ENCODE measurements around the gene FMN1.

FMN1 gene

GRCh38 chr15:33005582-33005981 is 188.9 kb downstream of the FMN1 start:
- DNase-seq = no peak

- no peak for DNase-seq
Measured at GRCh38 chr15:33001926-33002325, 192.6 kb downstream of the FMN1 start.

GRCh38 chr15:32998979-32999672 is 195.4 kb downstream of the FMN1 start:
- no peak for DNase-seq

DNA sequence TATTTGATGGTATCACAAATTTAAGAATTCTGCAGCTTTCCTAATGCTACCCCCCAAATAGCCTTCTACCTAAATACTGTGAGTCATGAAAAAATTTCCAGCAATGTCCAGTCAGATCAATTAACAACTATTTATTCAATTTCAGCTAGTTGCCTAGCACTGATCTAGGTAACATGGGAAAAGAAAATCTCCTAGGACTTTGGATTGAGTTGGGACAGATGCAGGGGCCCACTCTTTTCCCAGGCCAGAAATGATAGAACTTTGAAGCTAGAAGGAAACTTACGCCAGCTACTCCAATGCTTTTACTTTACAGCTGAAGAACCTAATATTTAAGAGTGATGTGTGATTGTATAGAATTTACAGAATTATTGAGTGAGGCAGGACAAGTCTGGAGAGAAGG is 196.3 kb downstream of the FMN1 start:
- no peak for DNase-seq

GRCh38 chr15:32994810-32995424 is 199.6 kb downstream of the FMN1 start:
- peak; percentile 71 for DNase-seq

- DNase-seq = peak; percentile 72
Measured at GRCh38 chr15:32993285-32993684, 201.2 kb downstream of the FMN1 start.

DNA sequence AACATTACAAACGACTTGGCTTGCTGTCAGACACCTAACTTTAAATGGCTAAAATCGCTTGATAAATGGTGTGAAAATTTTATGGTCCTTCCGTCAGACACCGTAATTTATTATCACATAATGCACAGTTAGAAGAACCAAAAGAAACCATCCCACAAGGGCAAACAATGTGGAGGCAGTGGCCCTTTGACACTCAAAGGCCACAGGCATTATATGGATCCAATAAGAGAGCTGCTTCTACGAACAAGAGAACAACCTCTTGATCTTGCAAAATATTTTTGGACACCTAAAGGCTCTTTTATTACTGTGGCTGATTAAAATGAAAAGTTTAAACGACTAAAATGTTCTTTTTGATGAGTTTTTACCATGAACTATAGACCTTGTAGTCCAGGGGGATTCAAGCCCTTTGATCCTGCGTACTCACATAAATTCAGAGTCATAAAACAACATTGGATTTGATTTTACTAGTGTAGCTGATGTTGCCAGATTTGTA is 202.8 kb downstream of the FMN1 start:
- peak; percentile 61 for DNase-seq

DNA sequence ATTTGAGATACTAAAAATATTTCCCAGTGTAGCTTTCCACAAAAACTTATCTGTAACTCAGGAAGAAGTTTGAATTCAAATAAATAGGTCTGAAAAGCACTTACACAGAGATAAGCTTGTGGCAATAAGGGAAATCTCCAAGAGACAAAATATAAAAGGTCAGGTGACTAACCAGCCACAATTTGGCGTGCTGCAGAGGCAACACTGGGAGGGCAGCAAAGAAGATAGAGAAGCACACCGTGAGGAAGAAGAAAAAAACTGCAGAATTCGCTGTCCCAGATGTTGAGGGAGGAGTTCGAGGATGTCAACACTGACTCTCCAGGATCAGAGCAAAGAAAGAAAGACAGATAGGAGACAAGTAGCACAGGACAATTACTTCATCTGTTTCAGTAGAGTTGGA is 204.4 kb downstream of the FMN1 start:
- no peak for DNase-seq

GRCh38 chr15:32987067-32987466 is 207.4 kb downstream of the FMN1 start:
- no peak for DNase-seq

GRCh38 chr15:32986147-32986546 is 208.4 kb downstream of the FMN1 start:
- no peak for DNase-seq

DNA sequence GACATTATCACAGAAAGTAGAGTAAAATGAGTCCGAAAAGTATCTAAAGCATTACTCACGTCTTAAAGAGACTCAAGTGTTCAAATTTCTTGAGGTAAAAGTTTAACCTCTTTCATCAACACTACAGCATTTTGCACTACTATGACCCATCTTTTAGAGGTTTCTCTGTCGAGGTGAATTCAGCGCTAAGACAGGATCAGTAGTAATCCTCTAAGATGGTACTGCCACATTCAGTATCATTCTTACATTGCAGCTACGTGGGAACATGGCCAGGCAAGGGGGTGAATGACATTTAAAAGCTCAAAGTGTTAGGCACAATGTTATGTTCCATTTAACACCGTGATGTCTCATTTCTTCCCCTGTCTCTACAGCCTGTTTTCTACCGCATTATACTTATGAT is 210.8 kb downstream of the FMN1 start:
- DNase-seq = no peak

- no peak for DNase-seq
Measured at GRCh38 chr15:32982001-32982400, 212.5 kb downstream of the FMN1 start.

DNA sequence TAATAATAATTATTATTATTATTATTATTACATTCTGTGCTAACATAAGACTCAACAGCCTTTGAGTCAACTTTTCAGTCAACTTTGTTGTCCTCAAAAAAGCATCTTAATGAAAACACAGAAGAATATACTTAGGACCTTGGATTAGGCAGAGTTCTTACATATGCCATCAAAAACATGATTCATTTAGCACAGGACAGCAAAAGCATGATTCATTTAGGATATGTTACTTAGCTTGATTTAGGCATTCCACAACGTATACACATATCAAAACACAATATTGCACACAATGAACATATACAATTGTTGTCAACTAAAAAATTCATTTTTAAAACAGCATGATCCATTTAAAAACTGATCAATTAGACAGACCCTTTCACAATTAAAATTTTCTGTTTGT is 213.0 kb downstream of the FMN1 start:
- no peak for DNase-seq

DNA sequence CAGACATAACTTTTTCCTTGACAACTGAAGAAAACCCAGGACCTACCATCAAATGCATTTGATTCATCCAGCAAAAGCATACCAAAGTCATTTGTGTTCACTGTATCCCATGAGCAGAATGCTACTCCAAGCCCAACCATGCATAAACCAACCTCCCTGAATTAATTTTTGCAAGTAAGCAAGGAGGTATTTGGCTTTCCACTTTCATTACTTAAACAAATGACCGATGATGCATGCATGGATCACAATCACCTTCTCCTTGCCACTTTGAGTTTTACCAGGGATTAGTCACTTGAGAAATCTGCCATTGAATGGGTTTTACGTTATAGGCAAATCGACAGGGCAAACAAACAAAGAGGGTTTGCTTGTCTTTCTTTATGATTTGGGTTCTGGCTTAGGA is 214.8 kb downstream of the FMN1 start:
- DNase-seq = no peak

GRCh38 chr15:32977506-32977905 is 217.0 kb downstream of the FMN1 start:
- DNase-seq = no peak

DNA sequence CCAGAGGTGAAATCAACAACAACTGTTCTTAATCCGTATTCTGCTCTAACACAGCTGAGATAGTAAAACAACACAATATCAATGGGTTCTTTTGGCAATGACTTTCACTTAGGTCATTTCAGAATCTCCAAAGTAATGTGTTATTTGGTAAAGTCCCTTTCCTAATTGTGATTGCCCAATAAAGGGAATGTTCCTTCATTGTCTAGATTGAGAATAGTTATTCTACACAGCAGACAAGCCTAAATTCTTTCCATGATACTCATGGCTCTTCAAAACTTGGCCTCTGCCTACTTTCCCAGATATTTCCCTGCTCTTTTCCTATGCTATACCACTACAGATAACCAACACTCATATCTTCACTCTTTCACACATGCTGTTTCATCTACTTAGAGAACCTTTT is 219.8 kb downstream of the FMN1 start:
- no peak for DNase-seq

GRCh38 chr15:32972686-32973085 is 221.8 kb downstream of the FMN1 start:
- DNase-seq = no peak

- DNase-seq = no peak
Measured at GRCh38 chr15:32970847-32971246, 223.7 kb downstream of the FMN1 start.

DNA sequence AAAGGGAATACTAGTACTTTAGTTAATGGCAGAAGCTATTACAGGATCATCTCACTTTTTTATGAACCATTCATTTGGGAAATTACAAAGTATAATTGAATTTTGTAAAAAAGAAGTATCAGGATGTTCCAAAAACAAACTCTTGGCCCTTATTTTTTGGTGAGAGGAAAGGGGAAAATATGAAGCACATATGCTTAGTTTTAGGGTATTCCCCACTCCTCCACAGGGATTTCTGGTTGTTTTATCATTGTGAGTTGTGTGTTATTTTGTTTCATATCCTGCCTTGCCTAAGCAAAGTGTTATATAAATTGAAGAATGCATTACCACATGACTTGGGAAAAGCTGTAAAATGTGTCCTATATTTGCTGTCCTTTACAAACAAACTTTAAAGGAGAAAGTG is 227.0 kb downstream of the FMN1 start:
- no peak for DNase-seq

- DNase-seq = no peak
Measured at GRCh38 chr15:32966512-32966911, 228.0 kb downstream of the FMN1 start.

- no peak for DNase-seq
Measured at GRCh38 chr15:32965897-32966296, 228.6 kb downstream of the FMN1 start.

- DNase-seq = no peak
Measured at GRCh38 chr15:32959077-32959476, 235.4 kb downstream of the FMN1 start.

DNA sequence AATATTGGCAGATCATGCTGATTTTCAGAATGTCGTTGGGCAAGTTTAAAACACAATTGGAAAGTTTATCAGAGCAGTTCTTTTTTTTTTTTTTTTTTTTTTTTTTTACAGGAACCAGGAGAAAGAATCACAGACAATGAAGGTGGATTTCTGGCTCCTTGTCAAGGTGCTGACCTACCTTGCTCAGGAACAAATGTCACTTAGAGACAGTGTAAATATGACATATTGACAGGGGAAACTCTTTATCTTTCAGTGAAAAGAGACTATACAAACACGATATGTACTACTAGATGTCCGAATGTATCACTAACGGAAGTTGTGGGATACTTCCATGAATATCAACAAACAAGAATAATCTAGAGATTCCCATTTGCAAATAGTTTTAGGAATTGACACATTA is 237.3 kb downstream of the FMN1 start:
- peak; percentile 74 for DNase-seq

DNA sequence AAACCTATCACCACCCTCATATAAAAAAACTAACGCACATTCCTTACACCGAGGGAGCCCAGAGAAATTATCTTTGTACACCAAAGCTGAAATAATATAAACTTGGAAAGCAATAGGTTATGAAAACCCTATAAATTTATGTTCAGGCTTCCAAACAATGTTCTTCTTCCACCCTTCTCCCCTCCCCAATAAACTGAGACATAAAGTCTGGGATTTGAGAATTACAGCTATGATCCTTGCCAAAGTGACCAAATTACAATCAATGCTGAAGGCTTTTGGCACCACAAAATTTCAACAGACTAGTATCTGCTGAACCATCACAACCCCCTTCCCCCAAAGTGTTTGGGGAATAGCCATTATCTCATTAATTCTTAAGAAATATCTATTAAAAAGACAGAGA is 237.8 kb downstream of the FMN1 start:
- DNase-seq = peak; percentile 43

DNA sequence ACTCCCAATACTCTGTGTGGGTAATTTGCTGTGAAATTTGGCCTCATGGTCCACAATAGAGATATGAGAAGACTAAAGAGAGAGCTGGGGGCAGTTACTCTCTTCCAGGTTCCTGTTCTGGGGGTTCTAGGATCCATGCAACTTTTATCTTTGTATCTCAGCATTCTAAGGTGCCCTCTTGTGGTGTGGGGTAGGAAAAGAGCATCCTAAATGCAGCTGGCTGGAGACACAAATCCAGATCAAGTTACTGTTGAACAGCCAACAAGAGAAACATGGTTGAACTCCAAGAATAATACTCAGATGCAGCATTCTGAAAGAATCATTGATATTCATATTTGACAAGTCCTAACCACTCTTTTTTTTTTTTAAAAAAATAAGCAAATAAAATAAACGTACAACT is 238.5 kb downstream of the FMN1 start:
- DNase-seq = peak; percentile 88

Data from NCI-H69 (cell line).